ENCODE data around the gene PDYN. TPM values are rescaled to one million over a fixed set of nuclear protein-coding genes. Genes with fewer than 3 reads are reported as not detected.

The PDYN gene
- total RNA-seq, 1 experiment from 2014 or later, result not detected

- no peak for DNase-seq (ENCODE audit: low read depth)
These were observed 1.9 kb upstream of the PDYN start for GRCh38 chr20:1995531-1996310.

GRCh38 chr20:1994627-1995026 is 769 bp upstream of the PDYN start:
- DNase-seq (ENCODE audit: low read depth), result no peak

GRCh38 chr20:1992359-1993110 is 1.3 kb downstream of the PDYN start:
- DNase-seq (ENCODE audit: low read depth), result no peak

GRCh38 chr20:1987826-1988225 is 6.0 kb downstream of the PDYN start:
- DNase-seq (ENCODE audit: low read depth), result peak; percentile 25

GRCh38 chr20:1983301-1983700 is 10.6 kb downstream of the PDYN start:
- no peak for DNase-seq (ENCODE audit: low read depth)

GRCh38 chr20:1982686-1983085 is 11.2 kb downstream of the PDYN start:
- no peak for DNase-seq (ENCODE audit: low read depth)

GRCh38 chr20:1979106-1979778 is 14.6 kb downstream of the PDYN start:
- DNase-seq (ENCODE audit: low read depth), result no peak

- no peak for DNase-seq (ENCODE audit: low read depth)
These were observed 18.6 kb downstream of the PDYN start for GRCh38 chr20:1975291-1975690.

- DNase-seq (ENCODE audit: low read depth), result no peak
These were observed 20.0 kb downstream of the PDYN start for GRCh38 chr20:1973601-1974440.

- DNase-seq (ENCODE audit: low read depth), result no peak
These were observed 21.8 kb downstream of the PDYN start for GRCh38 chr20:1971893-1972586.

- DNase-seq (ENCODE audit: low read depth), result no peak
These were observed 24.9 kb downstream of the PDYN start for GRCh38 chr20:1968964-1969363.

GRCh38 chr20:1965520-1966351 is 28.1 kb downstream of the PDYN start:
- peak; percentile 49 for DNase-seq (ENCODE audit: low read depth)

- no peak for DNase-seq (ENCODE audit: low read depth)
These were observed 29.0 kb downstream of the PDYN start for GRCh38 chr20:1964659-1965405.

- DNase-seq (ENCODE audit: low read depth), result no peak
These were observed 29.8 kb downstream of the PDYN start for GRCh38 chr20:1964061-1964460.

GRCh38 chr20:1961374-1961773 is 32.5 kb downstream of the PDYN start:
- DNase-seq (ENCODE audit: low read depth), result no peak

- DNase-seq (ENCODE audit: low read depth), result no peak
These were observed 34.7 kb downstream of the PDYN start for GRCh38 chr20:1959156-1959555.

GRCh38 chr20:1958426-1958825 is 35.4 kb downstream of the PDYN start:
- DNase-seq (ENCODE audit: low read depth), result no peak

- DNase-seq (ENCODE audit: low read depth), result no peak
These were observed 38.6 kb downstream of the PDYN start for GRCh38 chr20:1955217-1955616.

- DNase-seq (ENCODE audit: low read depth), result no peak
These were observed 40.2 kb downstream of the PDYN start for GRCh38 chr20:1953621-1954020.

All from HT1080 (cell line).